CD14-positive monocyte (primary cell): ENCODE measurements around the gene CCDC150. TPM values are rescaled to one million over a fixed set of nuclear protein-coding genes. Genes with fewer than 3 reads are reported as not detected.
"Not testable (repeated sequence)": the region's sequence is repeated elsewhere in the genome, so short reads cannot be mapped to it uniquely, and the experiment has no call there.

ENCODE experiments used
- DNase-seq, 3 donors: peaks; one replicate each; pipeline ENCODE4 v3.0.0-alpha.2; 2011 to 2022
- H2AFZ ChIP-seq: 2 replicates; pipeline ENCODE4 v1.6.0; 2012; ENCODE audit warnings: mild to moderate bottlenecking, low read depth, low read length, inconsistent platforms; ENCODE audit not compliant: insufficient read depth, poor library complexity, severe bottlenecking
- H3K27ac ChIP-seq, 2 donors: 1 replicate in 1 of 2; 2 replicates in 1 of 2; pipeline ENCODE4 v1.5.1; 2012 to 2013; ENCODE audit warnings: low read length in 2 of 2, control low read depth in 1 of 2, inconsistent platforms in 1 of 2, low read depth in 1 of 2, mild to moderate bottlenecking in 1 of 2
- H3K27me3 ChIP-seq, 2 donors: one replicate each; pipeline versions ENCODE4 v1.6.0 to v1.6.1; 2011 to 2013; ENCODE audit warnings: low read length in 2 of 2; ENCODE audit not compliant: control insufficient read depth in 2 of 2, insufficient read depth in 2 of 2
- H3K36me3 ChIP-seq, 2 donors: replicated peaks in 1 of 2; 1 replicate in 1 of 2; 2 replicates in 1 of 2; pipeline versions ENCODE4 v1.5.1 to v1.6.1; 2012 to 2013; ENCODE audit warnings: low read length in 2 of 2, control low read depth in 1 of 2, inconsistent platforms in 1 of 2, mild to moderate bottlenecking in 1 of 2; ENCODE audit not compliant: insufficient read depth in 2 of 2, control insufficient read depth in 1 of 2
- H3K4me1 ChIP-seq, 2 donors: 1 replicate in 1 of 2; 2 replicates in 1 of 2; pipeline versions ENCODE4 v1.5.1 to v1.6.1; 2012 to 2013; ENCODE audit warnings: low read length in 2 of 2, control low read depth in 1 of 2, inconsistent platforms in 1 of 2, mild to moderate bottlenecking in 1 of 2, moderate library complexity in 1 of 2; ENCODE audit not compliant: insufficient read depth in 2 of 2, control insufficient read depth in 1 of 2
- H3K4me2 ChIP-seq: replicated peaks from 2 replicates; pipeline ENCODE3; 2012; ENCODE audit warnings: low read length, moderate library complexity, mild to moderate bottlenecking; ENCODE audit not compliant: poor library complexity, severe bottlenecking; ENCODE audit errors: extremely low read depth
- H3K4me3 ChIP-seq, 3 experiments: fragments of 200-600 bp in 1 of 3; sonication (generic) in 1 of 3; replicated peaks in 1 of 3; 1 replicate in 2 of 3; 2 replicates in 1 of 3; pipeline ENCODE4 v1.5.1; 2011 to 2013; ENCODE audit warnings: low read length in 3 of 3, mild to moderate bottlenecking in 3 of 3, control low read depth in 2 of 3, low read depth in 2 of 3, inconsistent platforms in 1 of 3, moderate library complexity in 1 of 3
- H3K79me2 ChIP-seq: 2 replicates; pipeline ENCODE4 v1.6.0; 2012; ENCODE audit warnings: mild to moderate bottlenecking, control low read depth, inconsistent platforms, low read length, moderate library complexity; ENCODE audit not compliant: insufficient read depth
- H3K9ac ChIP-seq: 2 replicates; pipeline ENCODE4 v1.6.0; 2017; ENCODE audit warnings: low read length, mild to moderate bottlenecking; ENCODE audit not compliant: insufficient read depth, poor library complexity, severe bottlenecking
- H3K9me3 ChIP-seq, 2 donors: replicated peaks in 1 of 2; 1 replicate in 1 of 2; 2 replicates in 1 of 2; pipeline versions ENCODE4 v1.5.1 to v1.6.1; 2012 to 2013; ENCODE audit warnings: low read length in 2 of 2, control low read depth in 1 of 2; ENCODE audit not compliant: control insufficient read depth in 1 of 2, insufficient read depth in 1 of 2
- H4K20me1 ChIP-seq: 2 replicates; pipeline ENCODE4 v1.6.0; 2012; ENCODE audit warnings: mild to moderate bottlenecking, low read length, control low read depth, moderate library complexity; ENCODE audit not compliant: insufficient read depth
- H3K27ac Mint-ChIP-seq, 7 donors: one replicate each; pipeline ENCODE4 v1.8.0; 2020; ENCODE audit warnings: mild to moderate bottlenecking in 7 of 7, mixed read lengths in 7 of 7, moderate library complexity in 6 of 7, inconsistent platforms in 2 of 7
- H3K27me3 Mint-ChIP-seq, 3 donors: one replicate each; pipeline ENCODE4 v1.8.0; 2021 to 2022; ENCODE audit warnings: low read depth in 3 of 3, mild to moderate bottlenecking in 3 of 3, mixed read lengths in 3 of 3, moderate library complexity in 3 of 3, inconsistent platforms in 1 of 3
- H3K36me3 Mint-ChIP-seq, 2 donors: one replicate each; pipeline ENCODE4 v1.8.0; 2020; ENCODE audit warnings: mixed read lengths in 2 of 2, inconsistent platforms in 1 of 2, mild to moderate bottlenecking in 1 of 2
- H3K4me1 Mint-ChIP-seq: one replicate; pipeline ENCODE4 v1.8.0; 2020; ENCODE audit warnings: mild to moderate bottlenecking, mixed read lengths
- H3K4me3 Mint-ChIP-seq, 2 donors: one replicate each; pipeline ENCODE4 v1.8.0; 2020; ENCODE audit warnings: mild to moderate bottlenecking in 2 of 2, mixed read lengths in 2 of 2, moderate library complexity in 1 of 2
- H3K9me3 Mint-ChIP-seq, 7 donors: one replicate each; pipeline ENCODE4 v1.8.0; 2020 to 2022; ENCODE audit warnings: mixed read lengths in 7 of 7, mild to moderate bottlenecking in 6 of 7, moderate library complexity in 6 of 7, inconsistent platforms in 2 of 7
- CTCF ChIP-seq: fragments of 200-600 bp; IDR thresholded peaks from one replicate; pipeline ENCODE4 v1.8.0; 2022; ENCODE audit warnings: antibody characterized with exemption, mild to moderate bottlenecking
- whole genome bisulfite sequencing: methylation state at CpG from one replicate; pipeline ENCODE4 v1.1.5; 2013; ENCODE audit warnings: missing lambda C conversion rate; ENCODE audit not compliant: insufficient coverage; 5-methylcytosine and 5-hydroxymethylcytosine counted together
- intact Hi-C, 2 donors: fragments of 100-400 bp; cut with micrococcal nuclease; formaldehyde crosslinking; loops; one replicate each; pipeline versions ENCODE4 v1.15.0 to v1.15.1; 2023
- polyA plus RNA-seq, 3 donors: library from polyadenylated mRNA; depleted of rRNA in 1 of 3; unstranded in 2 of 3; stranded (reverse) in 1 of 3; fragments of 300-500 nt in 2 of 3; fragments of >200 nt in 1 of 3; fragmentation: Illumina TruSeq in 2 of 3; gene quantifications; 1 replicate in 2 of 3; 2 replicates in 1 of 3; pipeline ENCODE4 v1.2.3, GENCODE V29; 2012 to 2021

CCDC150 gene
- polyA plus RNA-seq, 3 donors, result 0.09 TPM; not detected in 2

DNA sequence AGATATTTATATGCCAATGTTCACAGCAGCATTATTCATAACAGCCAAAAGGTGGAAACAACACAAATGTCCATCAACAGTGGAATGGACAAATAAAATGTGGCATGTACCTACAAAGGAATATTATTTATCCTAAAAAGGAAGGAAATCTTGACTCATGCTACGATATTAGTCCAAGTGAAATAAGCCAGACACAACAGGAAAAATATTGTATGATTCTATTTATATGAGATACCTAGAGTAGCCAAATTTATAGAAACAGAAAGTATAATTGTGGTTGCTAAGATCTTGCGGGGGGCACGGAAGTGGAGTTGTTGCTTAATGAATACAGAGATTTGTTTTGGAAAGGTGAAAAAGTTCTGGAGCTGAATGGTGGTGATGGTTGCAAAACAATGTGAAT, 33.0 kb upstream of the CCDC150 start:
- TF ChIP-seq CTCF, result no peak
- Histone ChIP-seq H3K4me3 (no peak overlapping the region), H4K20me1 (no peaks in the 10 kb centered on the region), H3K79me2 (no peaks in the 10 kb centered on the region), H3K9me3 (no peaks in the 10 kb centered on the region), H3K36me3 (no peaks in the 10 kb centered on the region), H3K4me1 (no peaks in the 10 kb centered on the region), H3K27me3 (no peaks in the 10 kb centered on the region), H3K27ac (no peak overlapping the region), H3K4me2 (no peak overlapping the region), H3K9ac (no peak overlapping the region), H2AFZ (no peak overlapping the region)
- intact Hi-C loops, result no loop called here
- peaks cover 0 to 15% (median 3%) of the 10 kb centered on the region in 3 donors for H3K27me3 Mint-ChIP-seq
- no peak overlapping the region for H3K4me3 Mint-ChIP-seq
- H3K9me3 Mint-ChIP-seq, result peaks cover 0 to 10% (median 3%) of the 10 kb centered on the region in 7 donors
- no peak for DNase-seq
- H3K4me1 Mint-ChIP-seq, result no peaks in the 10 kb centered on the region
- 75% methylated on average over 2 of the region's 3 CpGs for WGBS
- no peak overlapping the region for H3K27ac Mint-ChIP-seq
- H3K36me3 Mint-ChIP-seq, result no peaks in the 10 kb centered on the region

GRCh38 chr2:196607073-196607472, 32.4 kb upstream of the CCDC150 start:
- no peak overlapping the region for H3K9ac ChIP-seq
- Mint-ChIP-seq H3K27ac (no peak overlapping the region), H3K4me3 (no peak overlapping the region), H3K36me3 (no peaks in the 10 kb centered on the region), H3K9me3 (peaks cover 0 to 10% (median 3%) of the 10 kb centered on the region in 7 donors), H3K4me1 (no peaks in the 10 kb centered on the region), H3K27me3 (peaks cover 0 to 12% (median 3%) of the 10 kb centered on the region in 3 donors)
- H3K4me3 ChIP-seq, result no peak overlapping the region
- no peaks in the 10 kb centered on the region for H4K20me1 ChIP-seq
- H3K9me3 ChIP-seq, result no peaks in the 10 kb centered on the region
- H3K36me3 ChIP-seq, result no peaks in the 10 kb centered on the region
- H3K4me1 ChIP-seq, result no peaks in the 10 kb centered on the region
- DNase-seq, result no peak
- intact Hi-C loops, result no loop called here
- no peak overlapping the region for H3K4me2 ChIP-seq
- TF ChIP-seq CTCF, result no peak
- no peak overlapping the region for H3K27ac ChIP-seq
- no peaks in the 10 kb centered on the region for H3K79me2 ChIP-seq
- H2AFZ ChIP-seq, result no peak overlapping the region
- no peaks in the 10 kb centered on the region for H3K27me3 ChIP-seq
- WGBS, result 100% methylated on average over 1 of the region's 3 CpGs

- H3K27ac ChIP-seq, H3K79me2 ChIP-seq, H3K36me3 ChIP-seq, DNase-seq, H3K27ac Mint-ChIP-seq, H3K9me3 ChIP-seq, H3K9ac ChIP-seq, H3K4me2 ChIP-seq, H3K4me1 Mint-ChIP-seq, H3K27me3 ChIP-seq, H2AFZ ChIP-seq, H3K36me3 Mint-ChIP-seq, H3K4me3 Mint-ChIP-seq, H3K4me3 ChIP-seq, intact Hi-C loops, H4K20me1 ChIP-seq, H3K4me1 ChIP-seq: not testable (repeated sequence)
- H3K9me3 Mint-ChIP-seq, result peaks cover 0 to 10% (median 3%) of the 10 kb centered on the region in 7 donors
- WGBS, result 98% methylated on average over 4 of the region's 5 CpGs
- peaks cover 0 to 10% (median 3%) of the 10 kb centered on the region in 3 donors for H3K27me3 Mint-ChIP-seq
These were observed 31.6 kb upstream of the CCDC150 start for GRCh38 chr2:196607896-196608295.
